HUES48 (cell line): ENCODE measurements around the gene TNRC18.

Experiments
- H3K27ac ChIP-seq: one replicate; pipeline ENCODE4 v1.7.0; 2013; ENCODE audit warnings: low read depth, low read length, inconsistent platforms
- H3K27me3 ChIP-seq: 2 replicates; pipeline ENCODE4 v1.6.1; 2013; ENCODE audit warnings: mild to moderate bottlenecking, low read length; ENCODE audit not compliant: control insufficient read depth, insufficient read depth
- H3K36me3 ChIP-seq: 2 replicates; pipeline ENCODE4 v1.6.1; 2013; ENCODE audit warnings: low read length; ENCODE audit not compliant: control insufficient read depth, insufficient read depth
- H3K4me1 ChIP-seq: 2 replicates; pipeline ENCODE4 v1.6.1; 2013; ENCODE audit warnings: mild to moderate bottlenecking, low read length; ENCODE audit not compliant: control insufficient read depth, insufficient read depth
- H3K4me3 ChIP-seq: 2 replicates; pipeline ENCODE4 v1.5.1; 2013; ENCODE audit warnings: mild to moderate bottlenecking, low read depth, low read length
- H3K9ac ChIP-seq: 2 replicates; pipeline ENCODE4 v1.6.1; 2013; ENCODE audit warnings: mild to moderate bottlenecking, low read depth, low read length, moderate library complexity
- H3K9me3 ChIP-seq: 2 replicates; pipeline ENCODE4 v1.6.1; 2013; ENCODE audit warnings: low read length; ENCODE audit not compliant: control insufficient read depth, insufficient read depth

Gene TNRC18

DNA sequence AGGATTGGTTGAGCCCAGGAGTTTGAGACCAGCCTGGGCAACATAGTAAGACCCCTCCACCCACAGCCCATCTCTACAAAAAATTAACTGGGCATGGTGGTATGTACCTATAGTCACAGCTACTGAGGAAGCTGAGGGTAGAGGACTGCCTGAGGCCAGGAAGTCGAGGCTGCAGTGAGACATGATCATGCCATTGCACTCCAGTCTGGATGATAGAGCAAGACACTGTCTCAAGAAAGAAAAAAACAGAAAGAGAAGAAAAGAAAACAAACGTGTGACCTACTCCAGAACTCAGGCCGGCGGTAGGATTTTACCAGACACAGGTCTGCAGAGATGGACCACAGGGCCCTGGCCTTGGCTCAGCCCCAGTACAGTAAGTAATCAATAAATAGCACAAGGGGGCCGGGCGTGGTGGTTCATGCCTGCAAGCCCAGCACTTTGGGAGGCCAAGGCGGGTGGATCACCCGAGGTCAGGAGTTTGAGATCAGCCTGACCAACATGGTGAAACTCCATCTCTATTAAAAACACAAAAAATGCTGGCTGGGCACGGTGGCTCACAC lies 35.4 kb upstream of the TNRC18 start:
- Histone ChIP-seq H3K27ac (no peak overlapping the region), H3K9me3 (no peaks in the 10 kb centered on the region), H3K36me3 (no peaks in the 10 kb centered on the region), H3K4me1 (no peaks in the 10 kb centered on the region), H3K9ac (no peak overlapping the region), H3K4me3 (no peak overlapping the region), H3K27me3 (no peaks in the 10 kb centered on the region)

GRCh38 chr7:5457245-5457735 lies 33.7 kb upstream of the TNRC18 start:
- H3K27me3 ChIP-seq = no peaks in the 10 kb centered on the region
- H3K9ac ChIP-seq = no peak overlapping the region
- no peaks in the 10 kb centered on the region for H3K9me3 ChIP-seq
- no peak overlapping the region for H3K4me3 ChIP-seq
- no peak overlapping the region for H3K27ac ChIP-seq
- no peaks in the 10 kb centered on the region for H3K36me3 ChIP-seq
- no peaks in the 10 kb centered on the region for H3K4me1 ChIP-seq

GRCh38 chr7:5456409-5456808 lies 32.8 kb upstream of the TNRC18 start:
- Histone ChIP-seq H3K36me3 (no peaks in the 10 kb centered on the region), H3K9ac (no peak overlapping the region), H3K9me3 (no peaks in the 10 kb centered on the region)

DNA sequence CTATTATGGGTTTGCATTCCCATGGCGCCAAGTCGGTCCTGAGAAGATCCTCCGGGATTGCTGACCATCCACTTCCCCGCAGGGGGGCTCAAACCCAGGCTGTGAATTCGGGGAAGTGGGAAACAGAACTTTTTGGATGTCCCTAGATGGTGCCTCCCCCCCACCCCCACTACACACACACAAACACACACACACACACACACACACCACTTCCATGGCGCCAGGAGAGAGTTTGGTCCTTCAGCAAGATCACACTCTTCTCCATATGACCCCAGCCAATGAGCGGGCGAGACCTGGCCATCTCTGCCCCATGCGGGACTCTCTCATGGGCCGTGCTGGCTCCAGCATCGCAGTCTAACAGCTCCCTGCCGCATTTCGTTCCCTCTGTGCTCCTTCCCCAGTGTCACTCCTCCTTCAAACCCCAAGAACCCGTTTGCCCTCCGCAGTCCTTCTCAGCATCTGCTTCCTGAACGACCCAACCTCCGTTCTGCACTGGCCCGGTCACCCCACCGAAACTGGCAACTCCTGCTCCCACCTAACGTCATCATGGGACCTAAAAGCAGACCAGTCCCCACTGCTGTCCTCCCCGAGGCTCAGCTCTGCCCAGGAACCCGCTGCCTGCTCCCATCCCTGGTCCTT lies 32.1 kb upstream of the TNRC18 start:
- H3K9me3 ChIP-seq = no peaks in the 10 kb centered on the region
- peaks cover 3% of the 10 kb centered on the region; the same call in 1 of the 2 replicates for H3K4me1 ChIP-seq
- no peak overlapping the region for H3K4me3 ChIP-seq
- H3K9ac ChIP-seq = no peak overlapping the region
- no peaks in the 10 kb centered on the region for H3K36me3 ChIP-seq
- no peaks in the 10 kb centered on the region for H3K27me3 ChIP-seq
- H3K27ac ChIP-seq = no peak overlapping the region

More at GRCh38 chr7:5456409-5456808, 32.8 kb upstream of the TNRC18 start:
- Histone ChIP-seq H3K27ac (no peak overlapping the region), H3K4me1 (no peaks in the 10 kb centered on the region), H3K27me3 (no peaks in the 10 kb centered on the region), H3K4me3 (no peak overlapping the region)

GRCh38 chr7:5455175-5455574 lies 31.5 kb upstream of the TNRC18 start:
- H3K4me1 ChIP-seq = peaks cover 6% of the 10 kb centered on the region; the same call in 1 of the 2 replicates
- H3K9me3 ChIP-seq = no peaks in the 10 kb centered on the region
- H3K4me3 ChIP-seq = no peak overlapping the region
- no peaks in the 10 kb centered on the region for H3K36me3 ChIP-seq
- H3K27ac ChIP-seq = no peak overlapping the region
- H3K9ac ChIP-seq = no peak overlapping the region
- no peaks in the 10 kb centered on the region for H3K27me3 ChIP-seq

DNA sequence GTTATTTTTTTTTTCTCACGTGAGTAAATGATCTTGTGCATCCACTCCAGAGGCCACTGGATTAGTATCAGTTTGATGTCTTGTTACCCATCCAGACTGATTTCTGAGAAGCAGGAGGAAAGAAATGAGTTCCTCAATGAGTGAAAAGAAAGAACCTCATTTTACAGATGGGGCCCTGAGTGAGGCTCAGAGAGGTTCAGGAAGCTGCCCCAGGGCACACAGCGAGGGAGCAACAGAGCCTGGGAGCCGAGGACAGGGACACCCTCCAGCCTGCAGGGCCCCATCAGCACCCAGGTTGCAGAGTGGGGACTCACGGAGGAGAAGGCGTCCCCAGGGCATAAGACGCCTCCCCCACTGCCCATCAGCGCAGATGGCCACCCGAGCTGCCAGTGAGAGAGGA lies 30.9 kb upstream of the TNRC18 start:
- H3K4me3 ChIP-seq = no peak overlapping the region
- H3K27ac ChIP-seq = no peak overlapping the region
- H3K9ac ChIP-seq = no peak overlapping the region
- H3K36me3 ChIP-seq = no peaks in the 10 kb centered on the region
- peaks cover 6% of the 10 kb centered on the region; the same call in 1 of the 2 replicates for H3K4me1 ChIP-seq
- no peaks in the 10 kb centered on the region for H3K9me3 ChIP-seq
- H3K27me3 ChIP-seq = no peaks in the 10 kb centered on the region

- H3K27me3 ChIP-seq = no peaks in the 10 kb centered on the region
- H3K9me3 ChIP-seq = no peaks in the 10 kb centered on the region
- no peaks in the 10 kb centered on the region for H3K36me3 ChIP-seq
- peaks cover 6% of the 10 kb centered on the region; the same call in 1 of the 2 replicates for H3K4me1 ChIP-seq
- no peak overlapping the region for H3K9ac ChIP-seq
- no peak overlapping the region for H3K27ac ChIP-seq
- no peak overlapping the region for H3K4me3 ChIP-seq
These were observed 30.0 kb upstream of the TNRC18 start for GRCh38 chr7:5453566-5454075.

GRCh38 chr7:5452937-5453540 lies 29.4 kb upstream of the TNRC18 start:
- H3K9ac ChIP-seq = no peak overlapping the region
- H3K27me3 ChIP-seq = no peaks in the 10 kb centered on the region
- peaks cover 10% of the 10 kb centered on the region; the same call in 1 of the 2 replicates for H3K4me1 ChIP-seq
- H3K4me3 ChIP-seq = no peak overlapping the region
- H3K27ac ChIP-seq = no peak overlapping the region
- H3K36me3 ChIP-seq = no peaks in the 10 kb centered on the region
- H3K9me3 ChIP-seq = no peaks in the 10 kb centered on the region

- Histone ChIP-seq H3K9ac (no peak overlapping the region), H3K9me3 (no peaks in the 10 kb centered on the region), H3K4me3 (no peak overlapping the region), H3K27ac (no peak overlapping the region), H3K27me3 (no peaks in the 10 kb centered on the region), H3K4me1 (peaks cover 10% of the 10 kb centered on the region; the same call in 1 of the 2 replicates), H3K36me3 (no peaks in the 10 kb centered on the region)
These were observed 28.9 kb upstream of the TNRC18 start for GRCh38 chr7:5452470-5452899.

DNA sequence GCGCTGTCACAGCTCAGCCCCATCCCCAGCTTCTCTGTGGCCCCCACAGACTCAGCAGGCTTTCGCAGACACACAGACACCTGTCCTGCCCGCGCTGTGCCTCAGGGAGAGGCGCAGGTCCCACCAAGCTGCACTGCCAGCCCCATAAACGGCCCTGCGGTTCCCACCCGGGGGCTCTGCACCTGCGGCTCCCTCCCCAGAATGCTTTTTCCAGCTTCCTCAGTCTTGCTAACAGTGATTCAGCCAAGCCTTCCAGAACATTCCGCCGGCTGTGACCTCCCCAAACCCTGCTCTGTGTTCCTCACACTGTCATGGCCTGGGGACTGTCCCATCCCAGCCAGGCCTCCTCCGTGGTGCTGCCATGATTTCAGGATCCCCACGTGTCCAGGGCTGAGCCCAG lies 27.8 kb upstream of the TNRC18 start:
- H3K27ac ChIP-seq = no peak overlapping the region
- no peaks in the 10 kb centered on the region for H3K27me3 ChIP-seq
- H3K36me3 ChIP-seq = no peaks in the 10 kb centered on the region
- peaks cover 10% of the 10 kb centered on the region; the same call in 1 of the 2 replicates for H3K4me1 ChIP-seq
- no peak overlapping the region for H3K4me3 ChIP-seq
- no peak overlapping the region for H3K9ac ChIP-seq
- no peaks in the 10 kb centered on the region for H3K9me3 ChIP-seq
